RCC 7860 (cell line): ENCODE measurements around the gene USB1.

Source experiments
- DNase-seq: peaks from one replicate; pipeline ENCODE4 v3.0.0-alpha.2; 2015; ENCODE audit warnings: low spot score
- FAIRE-seq: peaks from 2 replicates; lab custom pipeline; 2012; peaks lifted over from hg19 to GRCh38; lab: Jason Lieb, UNC

USB1 gene, protein sequence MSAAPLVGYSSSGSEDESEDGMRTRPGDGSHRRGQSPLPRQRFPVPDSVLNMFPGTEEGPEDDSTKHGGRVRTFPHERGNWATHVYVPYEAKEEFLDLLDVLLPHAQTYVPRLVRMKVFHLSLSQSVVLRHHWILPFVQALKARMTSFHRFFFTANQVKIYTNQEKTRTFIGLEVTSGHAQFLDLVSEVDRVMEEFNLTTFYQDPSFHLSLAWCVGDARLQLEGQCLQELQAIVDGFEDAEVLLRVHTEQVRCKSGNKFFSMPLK

DNA sequence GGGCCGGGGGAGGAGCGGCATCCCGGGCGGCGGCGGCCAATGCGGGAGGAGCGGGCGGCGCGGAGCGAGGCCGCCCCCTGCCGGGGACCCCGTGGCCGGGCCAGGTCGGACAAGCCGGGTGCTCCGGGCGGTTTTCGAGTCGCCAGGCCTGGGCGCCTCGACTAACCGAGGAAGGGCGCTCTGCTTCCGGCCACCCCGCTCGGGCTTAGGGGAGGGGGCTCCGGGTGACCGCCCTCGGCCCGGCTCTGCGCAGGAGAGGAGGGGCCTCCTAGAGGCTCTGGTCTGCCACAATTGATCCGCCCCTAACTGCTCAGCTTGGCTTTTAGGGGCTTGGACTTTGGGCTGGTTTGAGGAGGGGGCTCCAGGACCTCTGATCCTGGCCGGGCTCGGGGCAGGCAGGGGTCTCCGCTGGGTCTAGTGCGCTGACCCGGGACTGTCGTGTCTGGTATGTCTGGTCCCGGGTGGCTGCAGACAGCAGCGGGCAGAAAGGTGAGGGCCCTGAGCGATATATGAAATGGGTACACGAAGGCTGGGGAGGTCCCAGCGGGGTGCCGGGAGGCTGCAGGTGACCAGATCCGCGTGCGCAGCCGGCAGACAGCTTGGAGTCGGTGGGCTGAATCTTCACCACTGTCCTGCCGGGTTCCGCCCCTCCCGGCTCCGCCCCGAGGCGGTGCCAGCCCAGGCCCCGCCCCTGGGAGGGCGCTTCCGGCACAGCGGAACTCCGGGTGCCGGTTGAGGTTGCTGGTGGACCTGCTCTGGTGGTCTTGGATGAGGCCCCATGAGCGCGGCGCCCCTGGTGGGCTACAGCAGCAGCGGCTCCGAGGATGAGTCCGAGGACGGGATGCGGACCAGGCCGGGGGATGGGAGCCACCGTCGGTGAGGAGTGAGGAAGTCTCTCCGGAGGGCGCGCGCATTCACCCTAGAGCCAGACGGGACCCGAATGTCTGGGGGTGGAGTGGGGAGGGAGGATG lies at the start of gene USB1:
TSS of gene USB1 (plus strand) at position 702 of the 971 bp plus-strand sequence. CDS start at position 779, 77 bp downstream.
- FAIRE-seq: peak; percentile 16

DNA sequence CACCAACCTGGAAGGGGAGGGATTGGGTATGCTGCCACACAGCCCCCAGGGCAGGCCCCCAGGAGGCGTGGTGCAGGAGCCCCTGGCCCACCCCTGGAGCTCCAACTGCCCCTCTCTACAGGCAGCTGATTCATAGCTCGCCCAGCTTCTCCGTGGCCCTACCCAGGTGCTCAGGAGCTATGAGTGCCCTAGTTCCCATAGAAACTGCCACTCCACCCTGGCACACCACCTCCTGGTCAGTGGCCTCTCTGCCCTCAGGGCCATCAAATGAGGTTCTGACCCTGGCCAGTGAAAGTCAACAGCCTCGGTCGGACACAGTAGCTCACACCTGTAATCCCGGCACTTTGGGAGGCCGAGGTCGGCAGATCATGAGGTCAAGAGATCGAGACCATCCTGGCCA lies 48.3 kb upstream of the USB1 start:
- DNase-seq (no peak), FAIRE-seq (no peak)

More for the DNA sequence above, at the start of gene USB1:
- peak; percentile 84 for DNase-seq

GRCh38 chr16:57953857-57954256 lies 47.4 kb upstream of the USB1 start:
- FAIRE-seq (no peak), DNase-seq (no peak)

- DNase-seq: peak; percentile 10
- no peak for FAIRE-seq
Measured at GRCh38 chr16:57955572-57956188, 45.5 kb upstream of the USB1 start.

DNA sequence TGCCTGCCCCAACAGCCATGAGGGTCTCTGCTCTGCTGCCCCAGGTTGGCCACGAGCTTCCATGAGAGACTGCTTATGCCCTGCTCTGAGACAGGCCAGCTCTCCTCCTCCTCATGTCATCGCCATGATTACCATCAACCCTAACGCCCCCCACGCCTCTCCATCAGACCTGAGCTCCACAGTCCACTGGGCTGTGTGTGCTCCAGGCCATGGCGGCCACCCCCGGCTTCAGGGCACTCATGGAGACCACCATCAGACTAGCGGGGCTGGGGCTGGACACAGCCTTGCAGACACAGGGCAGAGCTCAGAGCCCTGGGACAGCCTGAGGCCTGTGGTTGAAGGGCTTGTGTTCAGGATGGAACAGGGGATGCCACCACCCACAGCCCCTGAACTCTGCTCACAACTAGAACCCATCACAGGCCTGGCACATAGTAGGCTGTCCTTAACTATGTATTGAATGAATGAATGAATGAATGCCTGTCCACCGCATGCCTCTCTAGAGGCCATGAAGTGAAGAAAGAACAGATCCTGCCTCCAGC lies 44.9 kb upstream of the USB1 start:
- FAIRE-seq (no peak), DNase-seq (no peak)

DNA sequence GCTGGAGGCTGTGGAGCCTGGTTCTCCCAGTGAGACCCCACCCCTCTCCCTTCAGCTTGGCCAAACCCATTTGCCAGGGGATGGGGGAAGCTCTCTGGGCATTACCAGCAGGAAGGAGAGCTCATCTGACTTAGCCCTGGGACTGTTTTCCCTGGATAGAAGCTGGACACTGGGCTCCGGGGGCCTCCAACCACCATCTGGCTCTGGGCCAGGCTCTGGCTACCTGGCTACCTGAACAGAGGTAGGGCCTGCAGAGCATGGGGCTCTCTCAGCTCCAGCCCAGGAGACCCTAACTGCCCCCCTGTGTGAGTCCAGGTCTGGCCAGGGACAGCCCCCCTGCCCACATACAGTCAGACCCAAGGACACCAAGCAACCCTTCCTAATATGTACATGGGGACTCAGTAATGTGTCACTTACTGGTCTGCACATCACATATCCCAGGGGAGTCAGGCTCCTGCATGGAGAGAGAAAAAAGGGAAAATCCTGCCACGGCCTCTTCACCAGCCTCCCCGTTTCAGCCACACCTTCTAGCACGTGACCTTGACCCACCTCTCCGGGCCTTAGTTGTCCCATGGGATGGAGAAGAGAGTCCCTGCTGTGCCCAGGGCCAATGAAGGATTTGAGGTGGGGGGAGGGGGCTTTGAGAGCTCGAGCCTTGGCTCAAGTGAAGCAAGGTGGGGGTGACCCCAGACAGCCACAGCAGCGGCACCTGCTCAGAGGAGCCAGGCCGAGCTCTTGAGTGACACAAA lies 44.1 kb upstream of the USB1 start:
- DNase-seq (no peak), FAIRE-seq (no peak)

GRCh38 chr16:57957673-57958392 lies 43.4 kb upstream of the USB1 start:
- no peak for DNase-seq
- no peak for FAIRE-seq

DNA sequence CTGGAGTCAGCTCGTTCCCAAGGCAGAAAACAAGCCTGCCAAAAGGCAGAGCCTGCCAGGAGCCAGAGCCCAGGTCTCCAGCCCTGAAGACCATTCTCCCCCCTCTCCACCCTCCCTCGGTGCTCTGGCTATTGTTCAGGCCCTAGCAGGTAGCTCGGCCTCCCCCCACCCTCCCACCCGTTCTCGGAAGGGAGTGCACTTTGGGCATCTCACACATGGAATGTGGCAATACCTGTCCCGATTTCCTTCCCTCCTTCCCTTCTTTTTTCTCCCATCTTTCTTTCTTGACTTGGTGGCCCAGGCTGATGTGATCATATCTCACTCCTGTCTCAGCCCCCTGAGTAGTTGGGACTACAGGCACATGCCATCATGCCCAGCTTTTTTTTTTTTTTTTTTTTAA lies 42.7 kb upstream of the USB1 start:
- no peak for DNase-seq
- FAIRE-seq: no peak

DNA sequence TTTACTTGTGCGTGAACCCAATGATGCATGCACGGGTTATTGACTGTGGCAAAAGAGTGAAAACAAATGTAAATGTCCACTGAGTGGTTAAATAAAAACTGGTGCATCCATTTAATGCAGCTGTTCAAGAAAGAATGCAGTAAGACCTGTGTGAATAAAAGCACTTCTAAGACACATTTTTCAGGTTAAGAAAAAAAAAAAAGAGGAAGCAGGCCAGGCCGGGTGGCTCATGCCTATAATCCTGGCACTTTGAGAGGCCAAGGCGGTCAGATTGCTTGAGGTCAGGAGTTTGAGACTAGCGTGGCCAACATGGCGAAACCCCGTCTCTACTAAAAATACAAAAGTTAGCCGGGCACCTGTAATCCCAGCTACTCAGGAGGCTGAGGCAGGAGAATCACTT lies 42.1 kb upstream of the USB1 start:
- FAIRE-seq: no peak
- no peak for DNase-seq

- DNase-seq (no peak), FAIRE-seq (no peak)
Measured at GRCh38 chr16:57959804-57960203, 41.4 kb upstream of the USB1 start.

DNA sequence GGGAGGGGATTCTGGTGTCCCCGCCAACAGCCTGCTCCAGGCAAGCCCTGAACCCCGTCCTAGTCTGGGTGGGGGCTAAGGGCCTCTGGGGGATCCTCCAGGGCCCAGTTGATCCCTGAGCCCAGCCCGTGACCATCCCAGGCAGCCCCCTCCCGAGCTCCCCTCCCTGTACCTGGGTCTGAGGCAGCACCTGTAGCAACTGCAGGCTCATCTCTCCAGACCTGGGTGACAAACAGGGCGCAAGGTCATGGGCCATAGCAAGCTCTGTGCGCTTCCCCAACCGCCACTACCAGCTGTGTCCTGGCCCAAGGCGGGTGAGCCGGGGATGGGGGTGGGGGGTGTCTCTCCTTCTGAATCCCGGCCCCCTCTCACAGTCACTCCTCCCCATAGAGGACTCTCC lies 40.9 kb upstream of the USB1 start:
- FAIRE-seq: no peak
- no peak for DNase-seq

DNA sequence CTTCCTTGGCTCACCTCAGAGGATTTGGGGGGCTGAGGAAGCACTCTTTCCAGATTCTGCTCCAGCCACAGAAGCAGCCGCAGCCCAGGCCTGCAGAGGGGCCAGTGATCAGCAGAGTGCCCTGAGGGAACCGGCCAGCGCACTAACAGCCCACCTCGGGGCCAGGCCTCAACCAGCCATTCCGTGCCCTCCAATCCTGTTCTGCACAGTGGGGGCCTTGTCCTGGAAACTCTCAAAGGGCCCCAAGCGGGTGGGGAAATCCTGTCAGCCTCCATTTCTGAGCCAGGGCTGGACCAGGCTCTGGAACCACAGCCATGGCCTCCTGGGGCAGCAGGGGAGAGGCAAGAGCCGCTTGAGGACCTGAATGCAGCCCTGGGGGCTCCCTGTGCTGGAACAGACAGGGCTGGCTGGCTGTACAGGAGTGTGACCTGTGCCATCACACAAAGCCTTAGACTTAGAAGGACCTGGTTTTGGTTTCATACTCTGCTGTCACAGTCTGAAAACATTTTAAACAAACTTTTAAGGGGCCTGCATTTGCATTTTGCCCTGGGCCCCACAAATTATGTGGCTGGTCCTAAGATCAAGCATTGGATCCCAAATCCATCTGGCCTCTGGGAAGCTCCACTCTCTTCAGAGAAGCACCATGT lies 40.3 kb upstream of the USB1 start:
- FAIRE-seq: no peak

GRCh38 chr16:57961538-57961937 lies 39.7 kb upstream of the USB1 start:
- no peak for FAIRE-seq

More for the DNA sequence above, 40.3 kb upstream of the USB1 start:
- DNase-seq: no peak

DNA sequence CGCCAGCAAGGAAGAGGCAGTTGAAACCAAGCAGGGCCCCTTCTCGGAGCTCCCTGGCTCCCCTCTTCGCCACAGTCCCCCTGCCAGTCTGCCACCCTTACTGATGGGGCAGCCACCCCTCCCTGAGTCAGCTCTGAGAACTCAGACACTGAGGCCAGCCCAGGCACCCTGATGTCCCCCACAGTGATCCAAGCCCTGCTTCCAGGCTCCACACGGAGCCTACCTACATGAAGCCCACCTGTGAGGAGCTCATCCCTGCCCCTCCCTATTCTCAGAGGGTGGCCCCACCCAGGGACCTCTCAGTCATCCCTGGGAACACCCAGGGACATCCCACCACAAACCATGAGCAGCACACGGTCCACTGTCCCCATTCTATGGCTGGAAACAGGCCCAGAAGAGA lies 39.2 kb upstream of the USB1 start:
- FAIRE-seq: no peak
- no peak for DNase-seq

More at GRCh38 chr16:57961538-57961937, 39.7 kb upstream of the USB1 start:
- no peak for DNase-seq

GRCh38 chr16:57962756-57963155 lies 38.5 kb upstream of the USB1 start:
- DNase-seq (no peak), FAIRE-seq (no peak)

DNA sequence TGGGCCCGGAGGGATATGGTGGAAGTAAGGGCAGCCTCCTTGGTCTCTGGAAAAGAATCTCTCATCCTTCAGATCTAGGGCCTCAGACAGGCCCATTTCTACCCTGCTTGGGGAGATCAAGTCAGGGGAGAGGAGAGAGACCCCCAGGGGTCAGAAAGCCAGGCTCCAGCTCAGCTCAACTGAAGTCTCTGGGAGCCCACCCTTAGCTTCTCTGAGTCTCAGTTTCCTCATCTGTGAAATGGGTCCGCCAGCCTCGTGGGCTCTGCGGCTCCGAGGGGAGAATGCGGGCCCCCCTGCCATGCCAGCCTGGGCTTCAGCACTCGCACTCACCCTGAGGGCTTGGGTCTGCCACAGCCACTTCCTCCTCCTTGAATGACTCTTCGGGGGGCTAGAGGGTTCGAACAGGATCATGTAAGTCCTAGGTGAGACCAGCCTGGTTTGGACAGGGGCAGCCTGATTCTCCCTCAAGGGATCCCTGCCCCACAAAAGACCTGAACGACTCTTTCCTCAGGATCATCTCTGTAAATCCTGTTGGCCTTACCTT lies 37.0 kb upstream of the USB1 start:
- DNase-seq (no peak), FAIRE-seq (no peak)

DNA sequence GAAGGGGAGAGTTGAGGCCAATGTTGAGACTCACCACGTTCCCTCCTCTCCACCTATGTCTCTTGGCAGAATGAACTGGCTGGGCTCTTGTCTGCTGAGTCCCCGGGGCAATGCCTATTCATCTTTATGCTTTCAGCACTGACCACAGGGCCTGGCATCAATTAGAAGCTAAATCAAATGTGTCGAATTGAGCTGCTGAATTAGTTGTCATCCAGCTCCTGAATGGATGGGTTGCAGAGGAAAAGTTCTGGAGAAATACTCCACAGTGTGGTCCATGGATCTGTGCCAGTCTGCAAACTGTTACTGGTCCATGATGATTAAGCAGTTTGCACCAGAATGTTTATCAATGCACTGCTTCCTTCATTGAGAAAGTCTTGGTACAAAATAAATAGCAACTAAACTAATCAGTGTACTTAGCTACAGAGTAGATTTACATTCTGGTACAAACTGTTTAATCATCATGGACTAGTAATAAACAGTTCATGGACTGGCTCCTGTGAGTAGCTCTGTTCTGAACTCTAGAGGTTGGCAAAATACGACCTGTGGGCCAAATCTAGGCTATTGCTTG lies 34.9 kb upstream of the USB1 start:
- DNase-seq (no peak), FAIRE-seq (no peak)

- no peak for DNase-seq
- no peak for FAIRE-seq
Measured at GRCh38 chr16:57966986-57967385, 34.2 kb upstream of the USB1 start.

GRCh38 chr16:57967916-57968315 lies 33.3 kb upstream of the USB1 start:
- FAIRE-seq (no peak), DNase-seq (no peak)
